HEK293 (cell line): ENCODE results near the gene KDM4C.

Source experiments
- CTCF ChIA-PET: fragments of 350-600 bp; formaldehyde crosslinking; extraction: SDS; loops from one replicate; lab custom pipeline; 2021; ENCODE audit warnings: antibody characterized with exemption; lab: Yijun Ruan, JAX
- POLR2A ChIA-PET: fragments of 300-600 bp; formaldehyde crosslinking; extraction: SDS; loops from one replicate; lab custom pipeline; 2020; ENCODE audit warnings: antibody characterized with exemption, inconsistent platforms; lab: Yijun Ruan, JAX
- H3K27ac ChIP-seq: fragments of 200-500 bp; sonication (Bioruptor generic); 2 replicates; pipeline ENCODE4 v1.5.1; 2014; ENCODE audit warnings: low read depth, low read length, control low read depth, inconsistent platforms; ENCODE audit errors: extremely low read depth
- H3K36me3 ChIP-seq, 2 experiments: fragments of 200-500 bp in 1 of 2; sonication (Bioruptor generic) in 1 of 2; 1 replicate in 1 of 2; 2 replicates in 1 of 2; pipeline ENCODE4 v1.5.1; 2014 to 2017; ENCODE audit warnings: inconsistent platforms in 2 of 2, low read length in 2 of 2; ENCODE audit not compliant: control insufficient read depth in 2 of 2, insufficient read depth in 1 of 2
- H3K4me1 ChIP-seq: fragments of 200-500 bp; sonication (Bioruptor generic); 2 replicates; pipeline ENCODE4 v1.5.1; 2014; ENCODE audit warnings: mild to moderate bottlenecking, low read length, inconsistent platforms; ENCODE audit not compliant: control insufficient read depth, insufficient read depth
- H3K4me3 ChIP-seq: 2 replicates; pipeline ENCODE4 v1.5.1; 2011; ENCODE audit warnings: low read depth, mild to moderate bottlenecking, control low read depth, low read length, moderate library complexity
- H3K9me3 ChIP-seq: fragments of 200-500 bp; sonication (Bioruptor generic); 2 replicates; pipeline ENCODE4 v1.5.1; 2014; ENCODE audit warnings: low read depth, low read length, inconsistent platforms; ENCODE audit not compliant: control insufficient read depth, insufficient read depth
- BCL11A ChIP-seq: fragments of 450-650 bp; formaldehyde crosslinking; IDR thresholded peaks from 2 replicates; pipeline ENCODE4 v1.5.1; 2016; ENCODE audit warnings: low read depth, missing biosample characterization, missing genetic modification characterization
- HIC1 ChIP-seq: fragments of 450-650 bp; formaldehyde crosslinking; IDR thresholded peaks from 2 replicates; pipeline ENCODE4 v1.5.1; 2016; ENCODE audit warnings: missing biosample characterization, missing genetic modification characterization
- KLF1 ChIP-seq: fragments of 450-650 bp; formaldehyde crosslinking; IDR thresholded peaks from 2 replicates; pipeline ENCODE4 v1.5.1; 2016; ENCODE audit warnings: missing biosample characterization, missing genetic modification characterization
- MEIS1 ChIP-seq: sonication (generic); formaldehyde crosslinking; IDR thresholded peaks from 2 replicates; pipeline ENCODE4 v1.8.1; 2022; ENCODE audit warnings: missing genetic modification reagents, mild to moderate bottlenecking, borderline replicate concordance
- MYNN ChIP-seq: fragments of 450-650 bp; formaldehyde crosslinking; IDR thresholded peaks from 2 replicates; pipeline ENCODE4 v1.5.1; 2016; ENCODE audit warnings: missing biosample characterization, missing genetic modification characterization, borderline replicate concordance
- PATZ1 ChIP-seq: fragments of 450-650 bp; formaldehyde crosslinking; IDR thresholded peaks from 2 replicates; pipeline ENCODE4 v1.5.1; 2016; ENCODE audit warnings: missing biosample characterization, missing genetic modification characterization
- REPIN1 ChIP-seq: fragments of 450-650 bp; formaldehyde crosslinking; IDR thresholded peaks from 2 replicates; pipeline ENCODE4 v1.5.1; 2017; ENCODE audit warnings: missing biosample characterization, missing genetic modification characterization, low read depth
- SP2 ChIP-seq: fragments of 450-650 bp; formaldehyde crosslinking; IDR thresholded peaks from 2 replicates; pipeline ENCODE4 v1.5.1; 2016; ENCODE audit warnings: missing biosample characterization, missing genetic modification characterization
- TRIM28 ChIP-seq: IDR thresholded peaks from 2 replicates; pipeline ENCODE4 v1.6.1; 2011; ENCODE audit warnings: low read length, control low read depth, borderline replicate concordance
- ZBTB21 ChIP-seq: fragments of 450-650 bp; formaldehyde crosslinking; IDR thresholded peaks from 2 replicates; pipeline ENCODE4 v1.5.1; 2017; ENCODE audit warnings: missing biosample characterization, missing genetic modification characterization
- ZNF140 ChIP-seq: fragments of 450-650 bp; formaldehyde crosslinking; IDR thresholded peaks from 2 replicates; pipeline ENCODE4 v1.5.1; 2016; ENCODE audit warnings: missing biosample characterization, missing genetic modification characterization
- ZNF146 ChIP-seq: fragments of 450-650 bp; formaldehyde crosslinking; IDR thresholded peaks from 2 replicates; pipeline ENCODE4 v1.5.1; 2016; ENCODE audit warnings: missing biosample characterization, missing genetic modification characterization
- ZNF155 ChIP-seq: fragments of 450-650 bp; formaldehyde crosslinking; IDR thresholded peaks from 2 replicates; pipeline ENCODE4 v1.5.1; 2016; ENCODE audit warnings: missing biosample characterization, missing genetic modification characterization
- ZNF19 ChIP-seq: fragments of 450-650 bp; formaldehyde crosslinking; IDR thresholded peaks from 2 replicates; pipeline ENCODE4; 2016; ENCODE audit warnings: missing biosample characterization, missing genetic modification characterization, low read depth
- ZNF24 ChIP-seq: fragments of 450-650 bp; formaldehyde crosslinking; IDR thresholded peaks from 2 replicates; pipeline ENCODE4 v1.5.1; 2016; ENCODE audit warnings: missing biosample characterization, missing genetic modification characterization
- ZNF37A ChIP-seq: fragments of 450-650 bp; IDR thresholded peaks from 2 replicates; pipeline ENCODE4 v1.5.1; 2018; ENCODE audit warnings: missing biosample characterization, missing genetic modification characterization
- ZNF404 ChIP-seq: fragments of 450-650 bp; formaldehyde crosslinking; IDR thresholded peaks from 2 replicates; pipeline ENCODE4 v1.5.1; 2017; ENCODE audit warnings: missing biosample characterization, missing genetic modification characterization
- ZNF501 ChIP-seq: fragments of 450-650 bp; formaldehyde crosslinking; IDR thresholded peaks from 2 replicates; pipeline ENCODE4 v1.5.1; 2016; ENCODE audit warnings: missing biosample characterization, missing genetic modification characterization
- ZNF521 ChIP-seq: fragments of 450-650 bp; formaldehyde crosslinking; IDR thresholded peaks from 2 replicates; pipeline ENCODE4 v1.5.1; 2017; ENCODE audit warnings: missing biosample characterization, mild to moderate bottlenecking, missing genetic modification characterization
- ZNF558 ChIP-seq: fragments of 450-650 bp; formaldehyde crosslinking; IDR thresholded peaks from 2 replicates; pipeline ENCODE4 v1.5.1; 2016; ENCODE audit warnings: missing biosample characterization, missing genetic modification characterization
- ZNF560 ChIP-seq: fragments of 450-650 bp; formaldehyde crosslinking; IDR thresholded peaks from 2 replicates; pipeline ENCODE4 v1.5.1; 2017; ENCODE audit warnings: missing biosample characterization, missing genetic modification characterization, borderline replicate concordance
- ZNF571 ChIP-seq: fragments of 450-650 bp; formaldehyde crosslinking; IDR thresholded peaks from 2 replicates; pipeline ENCODE4 v1.5.0; 2017; ENCODE audit warnings: missing biosample characterization, missing genetic modification characterization
- ZNF610 ChIP-seq: fragments of 450-650 bp; formaldehyde crosslinking; IDR thresholded peaks from 2 replicates; pipeline ENCODE4 v1.5.1; 2016; ENCODE audit warnings: missing biosample characterization, missing genetic modification characterization, borderline replicate concordance
- ZNF776 ChIP-seq: fragments of 450-650 bp; formaldehyde crosslinking; IDR thresholded peaks from 2 replicates; pipeline ENCODE4 v1.5.0; 2017; ENCODE audit warnings: missing biosample characterization, missing genetic modification characterization, borderline replicate concordance
- ZNF830 ChIP-seq: fragments of 450-650 bp; IDR thresholded peaks from 2 replicates; pipeline ENCODE4 v1.5.0; 2018; ENCODE audit warnings: missing biosample characterization, missing genetic modification characterization, low read depth, mild to moderate bottlenecking, moderate library complexity
- ZSCAN30 ChIP-seq: fragments of 450-650 bp; IDR thresholded peaks from 2 replicates; pipeline ENCODE4 v1.5.1; 2018; ENCODE audit warnings: missing biosample characterization, mild to moderate bottlenecking, missing genetic modification characterization, moderate library complexity
- ZXDB ChIP-seq: fragments of 450-650 bp; formaldehyde crosslinking; IDR thresholded peaks from 2 replicates; pipeline ENCODE4 v1.5.1; 2016; ENCODE audit warnings: missing biosample characterization, missing genetic modification characterization
- TF ChIP-seq, protein P1 (sequence below): IDR thresholded peaks from 2 replicates; pipeline ENCODE4 v1.6.1; 2011; ENCODE audit warnings: mild to moderate bottlenecking, low read depth, low read length, borderline replicate concordance
- TF ChIP-seq, protein P2 (sequence below): fragments of 450-650 bp; IDR thresholded peaks from 2 replicates; pipeline ENCODE4 v1.5.1; 2018; ENCODE audit warnings: missing biosample characterization, mild to moderate bottlenecking, missing genetic modification characterization

The KDM4C gene

DNA sequence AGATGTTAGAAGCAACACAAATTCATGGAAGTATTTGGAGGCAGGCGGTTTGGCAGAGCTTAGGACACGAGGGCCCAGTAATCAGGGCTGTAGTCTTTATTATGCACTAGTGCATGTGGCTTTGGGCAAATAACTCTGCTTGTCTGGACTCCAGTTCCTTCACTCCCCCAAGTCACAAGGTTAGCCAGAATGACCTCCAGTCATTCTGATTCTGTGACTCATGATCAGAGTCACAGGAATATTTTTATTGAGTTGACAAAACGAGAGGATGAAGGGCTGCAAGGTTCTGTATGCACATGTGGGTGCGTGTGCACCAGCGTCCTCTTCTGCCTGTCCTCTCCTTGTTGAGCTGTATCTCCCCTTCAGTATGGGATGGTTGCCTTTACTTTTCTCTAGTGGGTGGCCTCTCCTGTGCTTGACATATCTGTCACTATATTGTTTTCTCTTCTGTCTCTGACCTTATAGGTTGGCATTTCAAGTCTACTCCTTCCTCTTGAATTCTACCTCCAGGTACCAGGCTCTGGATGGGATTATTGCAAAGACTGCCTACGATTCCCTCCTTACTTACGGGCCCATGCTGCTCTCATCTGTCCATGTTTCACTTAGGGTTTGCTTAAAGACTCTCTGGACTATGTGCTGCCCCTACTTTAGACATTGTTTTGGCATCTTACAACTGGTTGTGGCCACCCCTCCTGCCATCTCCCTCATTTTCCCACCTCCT, 94.6 kb downstream of the KDM4C start (continued):
- TF ChIP-seq ZNF830 (tag by site-specific recombination) = no peak
- no peak for TF ChIP-seq ZNF140 (tag by site-specific recombination)
- no peak for TF ChIP-seq ZNF37A
- TF ChIP-seq, protein P1, sequence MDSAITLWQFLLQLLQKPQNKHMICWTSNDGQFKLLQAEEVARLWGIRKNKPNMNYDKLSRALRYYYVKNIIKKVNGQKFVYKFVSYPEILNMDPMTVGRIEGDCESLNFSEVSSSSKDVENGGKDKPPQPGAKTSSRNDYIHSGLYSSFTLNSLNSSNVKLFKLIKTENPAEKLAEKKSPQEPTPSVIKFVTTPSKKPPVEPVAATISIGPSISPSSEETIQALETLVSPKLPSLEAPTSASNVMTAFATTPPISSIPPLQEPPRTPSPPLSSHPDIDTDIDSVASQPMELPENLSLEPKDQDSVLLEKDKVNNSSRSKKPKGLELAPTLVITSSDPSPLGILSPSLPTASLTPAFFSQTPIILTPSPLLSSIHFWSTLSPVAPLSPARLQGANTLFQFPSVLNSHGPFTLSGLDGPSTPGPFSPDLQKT = no peak
- TF ChIP-seq ZNF521 = no peak
- TF ChIP-seq BCL11A (tag by site-specific recombination) = no peak
- no peak for TF ChIP-seq ZNF404

DNA sequence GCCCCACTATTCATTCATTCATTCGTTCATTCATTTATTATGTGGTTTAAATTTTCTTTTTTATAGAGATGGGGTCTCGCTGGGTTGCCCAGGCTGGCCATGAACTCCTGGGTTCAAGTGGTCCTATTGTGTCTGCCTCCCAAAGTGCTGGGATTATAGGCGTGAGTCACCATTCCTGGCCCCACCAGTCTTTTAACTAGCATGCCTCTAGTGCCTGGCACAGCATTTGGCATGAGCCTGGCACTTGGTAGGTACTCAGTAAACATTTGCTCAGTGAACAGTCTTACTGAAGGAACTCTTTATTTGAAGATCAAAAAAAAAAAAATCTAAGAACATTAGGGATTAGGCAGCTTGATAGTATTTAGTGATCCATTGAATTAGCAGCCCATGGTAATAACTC, 98.1 kb downstream of the KDM4C start:
- no peak for TF ChIP-seq KLF1 (tag by site-specific recombination)
- no peak for TF ChIP-seq ZNF19 (tag by site-specific recombination)
- no peak for TF ChIP-seq REPIN1 (tag by site-specific recombination)
- no peak for TF ChIP-seq ZNF560
- TF ChIP-seq PATZ1 = no peak
- CTCF ChIA-PET = interaction anchor here (0.6 kb wide), 2 partner anchors 180 to 197 kb away, joined by 3 read pairs; no protein-coding TSS in a partner anchor
- Histone ChIP-seq H3K9me3 (no peaks in the 10 kb centered on the region), H3K4me3 (no peak overlapping the region), H3K4me1 (no peaks in the 10 kb centered on the region), H3K27ac (no peak overlapping the region), H3K36me3 (no peaks in the 10 kb centered on the region)
- POLR2A ChIA-PET = interaction anchor here (0.6 kb wide), 1 partner anchor 287 kb away, joined by 3 read pairs; no protein-coding TSS in a partner anchor

- no peaks in the 10 kb centered on the region for H3K36me3 ChIP-seq
- no peak overlapping the region for H3K27ac ChIP-seq
- ChIA-PET CTCF (interaction anchor here (0.6 to 0.7 kb wide), 4 partner anchors 9 to 807 kb away, joined by 3 to 7 read pairs (median 3); no protein-coding TSS in a partner anchor), POLR2A (interaction anchor here (0.7 kb wide), 2 partner anchors 21 to 106 kb away, joined by 3 read pairs; partner anchors contain the start of gene KDM4C)
- H3K4me3 ChIP-seq = no peak overlapping the region
- H3K9me3 ChIP-seq = no peaks in the 10 kb centered on the region; the same call in 1 of the 2 replicates
- no peaks in the 10 kb centered on the region for H3K4me1 ChIP-seq
- TF ChIP-seq ZNF776 (tag by site-specific recombination) = no peak
- no peak for TF ChIP-seq ZNF501
- TF ChIP-seq ZXDB (tag by site-specific recombination) = no peak
- TF ChIP-seq ZSCAN30 (tag by site-specific recombination) = no peak
- TF ChIP-seq TRIM28 = peak; percentile 70; the same call in 1 of the 2 replicates
- TF ChIP-seq ZNF146 (tag by site-specific recombination) = no peak
- no peak for TF ChIP-seq ZNF155
- no peak for TF ChIP-seq SP2 (tag by site-specific recombination)
- TF ChIP-seq ZBTB21 (tag by site-specific recombination) = no peak
- no peak for TF ChIP-seq ZNF24 (tag by site-specific recombination)
- no peak for TF ChIP-seq ZNF571 (tag by site-specific recombination)
- TF ChIP-seq, protein P2, sequence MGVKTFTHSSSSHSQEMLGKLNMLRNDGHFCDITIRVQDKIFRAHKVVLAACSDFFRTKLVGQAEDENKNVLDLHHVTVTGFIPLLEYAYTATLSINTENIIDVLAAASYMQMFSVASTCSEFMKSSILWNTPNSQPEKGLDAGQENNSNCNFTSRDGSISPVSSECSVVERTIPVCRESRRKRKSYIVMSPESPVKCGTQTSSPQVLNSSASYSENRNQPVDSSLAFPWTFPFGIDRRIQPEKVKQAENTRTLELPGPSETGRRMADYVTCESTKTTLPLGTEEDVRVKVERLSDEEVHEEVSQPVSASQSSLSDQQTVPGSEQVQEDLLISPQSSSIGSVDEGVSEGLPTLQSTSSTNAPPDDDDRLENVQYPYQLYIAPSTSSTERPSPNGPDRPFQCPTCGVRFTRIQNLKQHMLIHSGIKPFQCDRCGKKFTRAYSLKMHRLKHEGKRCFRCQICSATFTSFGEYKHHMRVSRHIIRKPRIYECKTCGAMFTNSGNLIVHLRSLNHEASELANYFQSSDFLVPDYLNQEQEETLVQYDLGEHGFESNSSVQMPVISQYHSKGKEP (tag by site-specific recombination) = no peak
- no peak for TF ChIP-seq ZNF558 (tag by site-specific recombination)
- no peak for TF ChIP-seq HIC1 (tag by site-specific recombination)
- TF ChIP-seq ZNF610 (tag by site-specific recombination) = no peak
- TF ChIP-seq MYNN (tag by site-specific recombination) = no peak
- TF ChIP-seq MEIS1 (CRISPR knock-in tag) = no peak
Measured at GRCh38 chr9:6864102-6864501, 106.3 kb downstream of the KDM4C start.
